H1 (cell line): Measurements from ENCODE around the gene CAMK2A. TPM values are rescaled to one million over a fixed set of nuclear protein-coding genes. Genes with fewer than 3 reads are reported as not detected.

Experiments
- CTCF ChIA-PET: fragments of 300-600 bp; sonication (Branson Sonifier 250); formaldehyde crosslinking; loops from one replicate; lab custom pipeline; 2021; ENCODE audit not compliant: partially characterized antibody; lab: Charles Lee
- POLR2A ChIA-PET: fragments of 300-600 bp; sonication (Branson Sonifier 250); formaldehyde crosslinking; loops from one replicate; lab custom pipeline; 2021; ENCODE audit warnings: inconsistent platforms; ENCODE audit not compliant: partially characterized antibody; lab: Charles Lee
- DNase-seq, 2 experiments: peaks; one replicate each; pipeline versions ENCODE4 v3.0.0 to v3.0.0-alpha.2; 2010 to 2022; ENCODE audit warnings: low spot score in 2 of 2, low read depth in 1 of 2, mixed read lengths in 1 of 2
- FAIRE-seq: peaks from 2 replicates; lab custom pipeline; 2011; peaks lifted over from hg19 to GRCh38; lab: Jason Lieb, UNC
- H2AFZ ChIP-seq: 2 replicates; pipeline ENCODE4 v1.8.1; 2012; ENCODE audit warnings: low read length, inconsistent platforms
- H2AK5ac ChIP-seq: 2 replicates; pipeline ENCODE4 v1.6.1; 2013; ENCODE audit warnings: low read depth, low read length
- H2BK120ac ChIP-seq: replicated peaks from 2 replicates; pipeline ENCODE3; 2013; ENCODE audit warnings: low read depth, low read length, inconsistent platforms
- H2BK12ac ChIP-seq: 2 replicates; pipeline ENCODE4 v1.6.1; 2013; ENCODE audit warnings: low read depth, low read length
- H2BK15ac ChIP-seq: 2 replicates; pipeline ENCODE4 v1.6.1; 2013; ENCODE audit warnings: low read length
- H2BK20ac ChIP-seq: 2 replicates; pipeline ENCODE4 v1.6.1; 2013; ENCODE audit warnings: low read length
- H2BK5ac ChIP-seq: 2 replicates; pipeline ENCODE4 v1.6.1; 2013; ENCODE audit warnings: low read depth, low read length
- H3K14ac ChIP-seq: 2 replicates; pipeline ENCODE4 v1.6.1; 2013; ENCODE audit warnings: inconsistent platforms; ENCODE audit not compliant: insufficient read length
- H3K18ac ChIP-seq: 2 replicates; pipeline ENCODE4 v1.6.1; 2013; ENCODE audit warnings: low read length; ENCODE audit errors: extremely low read depth
- H3K23ac ChIP-seq: 2 replicates; pipeline ENCODE4 v1.6.1; 2013; ENCODE audit warnings: inconsistent platforms; ENCODE audit not compliant: insufficient read length
- H3K23me2 ChIP-seq: 2 replicates; pipeline ENCODE4 v1.6.1; 2013; ENCODE audit warnings: low read depth, low read length
- H3K27ac ChIP-seq: 2 replicates; pipeline ENCODE4 v1.6.1; 2011; ENCODE audit warnings: low read depth, low read length, inconsistent platforms
- H3K27me3 ChIP-seq, 4 experiments: replicated peaks in 1 of 4; 1 replicate in 1 of 4; 2 replicates in 3 of 4; pipeline versions ENCODE4 v1.6.1 to v1.8.1; 2011 to 2013; ENCODE audit warnings: low read length in 3 of 4, mild to moderate bottlenecking in 3 of 4, inconsistent platforms in 2 of 4, mixed read lengths in 2 of 4, moderate library complexity in 1 of 4; ENCODE audit not compliant: control insufficient read depth in 3 of 4, insufficient read depth in 3 of 4; ENCODE audit errors: extremely low read depth in 1 of 4
- H3K36me3 ChIP-seq, 4 experiments: 2 replicates each; pipeline versions ENCODE4 v1.6.1 to v1.8.1; 2011 to 2013; ENCODE audit warnings: mild to moderate bottlenecking in 4 of 4, low read length in 3 of 4, moderate library complexity in 2 of 4, control low read depth in 1 of 4, inconsistent platforms in 1 of 4; ENCODE audit not compliant: insufficient read depth in 4 of 4, control insufficient read depth in 2 of 4
- H3K4ac ChIP-seq: replicated peaks from 2 replicates; pipeline ENCODE3; 2013; ENCODE audit warnings: low read length, low read depth, mixed read lengths, inconsistent platforms; ENCODE audit not compliant: insufficient read length
- H3K4me1 ChIP-seq, 4 experiments: replicated peaks in 1 of 4; 1 replicate in 1 of 4; 2 replicates in 3 of 4; pipeline versions ENCODE4 v1.6.1 to v1.8.1; 2011 to 2013; ENCODE audit warnings: low read length in 3 of 4, inconsistent platforms in 2 of 4, mixed read lengths in 1 of 4; ENCODE audit not compliant: insufficient read depth in 4 of 4, control insufficient read depth in 3 of 4
- H3K4me2 ChIP-seq, 2 experiments: 2 replicates each; pipeline versions ENCODE4 v1.6.1 to v1.8.1; 2011 to 2013; ENCODE audit warnings: low read depth in 2 of 2, low read length in 2 of 2, control low read depth in 1 of 2, inconsistent platforms in 1 of 2, mild to moderate bottlenecking in 1 of 2; ENCODE audit not compliant: insufficient read depth in 1 of 2
- H3K4me3 ChIP-seq, 4 experiments: fragments of 200-600, 300-600 bp in 1 of 4; sonication (generic), shearing (Covaris generic), sonication (Bioruptor Twin) in 1 of 4; 2 replicates each; pipeline versions ENCODE4 v1.5.1 to v1.8.1; 2011 to 2016; ENCODE audit warnings: low read length in 4 of 4, low read depth in 3 of 4, control low read depth in 2 of 4, inconsistent platforms in 2 of 4, mild to moderate bottlenecking in 2 of 4, mixed read lengths in 1 of 4, moderate library complexity in 1 of 4; ENCODE audit not compliant: insufficient read depth in 2 of 4; ENCODE audit errors: extremely low read depth in 1 of 4
- H3K56ac ChIP-seq: replicated peaks from 2 replicates; pipeline ENCODE3; 2013; ENCODE audit warnings: low read depth, mild to moderate bottlenecking, mixed read lengths, low read length, inconsistent platforms; ENCODE audit not compliant: insufficient read length
- H3K79me1 ChIP-seq: 2 replicates; pipeline ENCODE4 v1.6.1; 2013; ENCODE audit warnings: low read depth, low read length, control low read depth
- H3K79me2 ChIP-seq, 2 experiments: 2 replicates each; pipeline versions ENCODE4 v1.6.1 to v1.8.1; 2012 to 2013; ENCODE audit warnings: low read length in 2 of 2, mild to moderate bottlenecking in 2 of 2, inconsistent platforms in 1 of 2; ENCODE audit not compliant: insufficient read depth in 2 of 2, control insufficient read depth in 1 of 2
- H3K9ac ChIP-seq, 4 experiments: replicated peaks in 1 of 4; 1 replicate in 1 of 4; 2 replicates in 3 of 4; pipeline versions ENCODE4 v1.6.1 to v1.8.1; 2011 to 2013; ENCODE audit warnings: low read depth in 3 of 4, low read length in 3 of 4, control low read depth in 2 of 4, mild to moderate bottlenecking in 2 of 4, moderate library complexity in 2 of 4, inconsistent platforms in 1 of 4; ENCODE audit errors: extremely low read depth in 1 of 4
- H3K9me3 ChIP-seq, 2 experiments: 2 replicates each; pipeline versions ENCODE4 v1.6.1 to v1.8.1; 2012 to 2013; ENCODE audit warnings: mild to moderate bottlenecking in 2 of 2, moderate library complexity in 2 of 2, control low read depth in 1 of 2, inconsistent platforms in 1 of 2, low read depth in 1 of 2, low read length in 1 of 2, mixed read lengths in 1 of 2; ENCODE audit not compliant: insufficient read depth in 2 of 2
- H4K20me1 ChIP-seq, 2 experiments: replicated peaks in 1 of 2; 2 replicates each; pipeline versions ENCODE3 to v1.8.1; 2011 to 2013; ENCODE audit warnings: inconsistent platforms in 2 of 2, low read length in 2 of 2, mild to moderate bottlenecking in 1 of 2; ENCODE audit not compliant: insufficient read depth in 2 of 2, control insufficient read depth in 1 of 2
- H4K5ac ChIP-seq: 2 replicates; pipeline ENCODE4 v1.6.1; 2013; ENCODE audit warnings: low read length, low read depth, mixed read lengths, inconsistent platforms; ENCODE audit not compliant: insufficient read length
- H4K8ac ChIP-seq: 2 replicates; pipeline ENCODE4 v1.8.0; 2013; ENCODE audit warnings: mild to moderate bottlenecking, moderate library complexity, low read length, inconsistent platforms; ENCODE audit not compliant: insufficient read depth; ENCODE audit errors: extremely low read depth
- H4K91ac ChIP-seq: replicated peaks from 2 replicates; pipeline ENCODE3; 2013; ENCODE audit warnings: low read length, mixed read lengths, inconsistent platforms; ENCODE audit not compliant: insufficient read length
- BACH1 ChIP-seq: IDR thresholded peaks from 2 replicates; pipeline ENCODE4 v1.6.1; 2012; ENCODE audit warnings: low read length, improper control_type of control experiment
- MAFK ChIP-seq: IDR thresholded peaks from 2 replicates; pipeline ENCODE4 v1.6.1; 2012; ENCODE audit warnings: low read depth, mild to moderate bottlenecking, improper control_type of control experiment, low read length
- WGBS, 2 experiments: shearing (Covaris generic) in 1 of 2; methylation state at CpG; one replicate each; pipeline versions ENCODE4 v1.1.6 to v1.1.7; 2013 to 2015; ENCODE audit warnings: low lambda C conversion rate in 2 of 2, mixed read lengths in 2 of 2, inconsistent platforms in 1 of 2, low coverage in 1 of 2, missing lambda C conversion rate in 1 of 2; ENCODE audit not compliant: insufficient replicate concordance in 2 of 2, insufficient coverage in 1 of 2, insufficient read length in 1 of 2; ENCODE audit errors: extremely low coverage in 1 of 2, missing lambda C conversion rate in 1 of 2; 5-methylcytosine and 5-hydroxymethylcytosine counted together
- polyA plus RNA-seq, 7 experiments: library from polyadenylated mRNA; depleted of rRNA in 3 of 7; stranded (reverse) in 5 of 7; unstranded in 2 of 7; fragments of >200 nt in 5 of 7; fragments of 200-250 nt in 2 of 7; gene quantifications; 1 replicate in 5 of 7; 2 replicates in 1 of 7; 4 replicates in 1 of 7; pipeline versions ENCODE4 v1.2.1 to v1.2.3, GENCODE V29; 2011 to 2013; ENCODE audit warnings: missing spikeins in 2 of 7, mixed read lengths in 2 of 7
- total RNA-seq: library from RNA; stranded (reverse); fragmentation: NEBNext Ultra II Directional; extraction: Animal tissue kit (Norgen Biotek cat#: 25700); gene quantifications from 2 replicates; pipeline ENCODE4 v1.2.1, GENCODE V29; 2021

The CAMK2A gene
- total and polyA plus RNA-seq, 2 of the 8 experiments (the other 6 are each of a cell fraction or from before 2014, with no cell fraction given) = 0.20 to 0.28 TPM

DNA sequence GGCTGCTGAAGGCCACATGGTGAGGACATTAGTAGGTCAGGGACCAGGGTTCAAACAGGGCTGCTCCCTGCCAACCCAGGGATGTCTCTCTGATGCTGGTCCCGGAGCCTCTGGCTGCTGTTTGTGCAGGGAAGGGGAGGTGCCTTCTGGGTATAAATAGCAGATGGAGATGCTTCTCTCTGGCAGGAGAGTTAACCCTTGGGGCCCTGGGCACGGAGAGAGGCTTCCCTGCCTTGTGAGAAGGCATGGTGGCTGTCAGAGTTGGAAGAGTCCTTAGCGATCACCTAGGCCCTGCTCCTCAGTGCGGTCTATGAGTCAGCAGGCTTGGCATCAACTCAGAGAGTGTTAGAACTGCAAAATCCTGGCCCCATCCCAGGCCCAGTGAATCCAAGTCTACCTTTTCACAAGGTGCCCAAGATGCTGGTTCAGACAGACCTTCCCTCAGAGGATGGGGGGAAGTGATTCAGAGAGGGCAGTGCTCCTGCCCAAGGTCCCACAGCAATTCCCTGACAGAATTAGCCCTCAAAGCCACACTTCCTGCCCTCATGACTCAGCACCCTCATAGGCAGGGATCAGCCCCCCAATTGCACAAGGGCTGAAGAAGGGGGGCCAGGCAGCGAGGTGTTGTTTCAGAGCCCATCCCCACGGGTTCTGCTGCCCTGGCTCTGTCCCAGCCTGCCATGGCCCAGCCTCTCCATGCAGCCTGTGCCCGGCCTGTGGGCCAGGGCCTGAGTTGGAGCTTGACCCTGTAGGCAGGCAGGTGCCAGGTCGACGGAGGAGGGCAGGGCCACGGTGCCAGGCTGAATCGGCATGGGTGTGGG, 25.6 kb downstream of the CAMK2A start:
- Histone ChIP-seq H2AFZ (no peak overlapping the region), H2BK12ac (peak overlapping the region; percentile 91; the same call in 1 of the 2 replicates), H3K56ac (no peak overlapping the region), H3K79me2 (peaks cover 0 to 2% of the 10 kb centered on the region in 2 experiments; a peak in 1 of 4 replicates), H2AK5ac (no peak overlapping the region), H3K4me3 (no peak overlapping the region), H2BK20ac (no peak overlapping the region), H4K91ac (no peak overlapping the region), H3K23me2 (peaks cover 6% of the 10 kb centered on the region), H3K27ac (no peak overlapping the region), H3K9me3 (no peaks in the 10 kb centered on the region), H3K18ac (no peak overlapping the region), H3K14ac (no peak overlapping the region), H4K8ac (no peak overlapping the region), H3K4me1 (peaks cover 0 to 15% (median 4%) of the 10 kb centered on the region in 4 experiments; a peak in 6 of 7 replicates), H2BK5ac (peak overlapping the region; percentile 77), H3K4me2 (no peak overlapping the region), H2BK15ac (no peak overlapping the region), H3K4ac (no peak overlapping the region), H3K27me3 (peaks cover 0 to 2% (median 0%) of the 10 kb centered on the region in 4 experiments; a peak in 1 of 7 replicates), H2BK120ac (no peak overlapping the region), H3K79me1 (no peaks in the 10 kb centered on the region), H4K20me1 (peaks cover 0 to 4% of the 10 kb centered on the region in 2 experiments), H3K9ac (no peak overlapping the region), H3K23ac (no peak overlapping the region), H3K36me3 (no peaks in the 10 kb centered on the region), H4K5ac (no peak overlapping the region)
- no peak for FAIRE-seq
- TF ChIP-seq BACH1 (0 out of 2 replicates have a peak, but pooled peaks have one; percentile 16), MAFK (no peak)
- 88% methylated on average over 11 of the region's 11 CpGs; no CpG with 5 or more reads in 1 of the 2 experiments for WGBS, 2 experiments
- no peak for DNase-seq
- POLR2A ChIA-PET = no interaction called here
- CTCF ChIA-PET = interaction anchor here (1.1 to 3.1 kb wide), 7 partner anchors 8 to 88 kb away, joined by 3 to 20 read pairs (median 6); no protein-coding TSS in a partner anchor
